ENCODE data around the gene RETSAT.

Gene RETSAT

DNA sequence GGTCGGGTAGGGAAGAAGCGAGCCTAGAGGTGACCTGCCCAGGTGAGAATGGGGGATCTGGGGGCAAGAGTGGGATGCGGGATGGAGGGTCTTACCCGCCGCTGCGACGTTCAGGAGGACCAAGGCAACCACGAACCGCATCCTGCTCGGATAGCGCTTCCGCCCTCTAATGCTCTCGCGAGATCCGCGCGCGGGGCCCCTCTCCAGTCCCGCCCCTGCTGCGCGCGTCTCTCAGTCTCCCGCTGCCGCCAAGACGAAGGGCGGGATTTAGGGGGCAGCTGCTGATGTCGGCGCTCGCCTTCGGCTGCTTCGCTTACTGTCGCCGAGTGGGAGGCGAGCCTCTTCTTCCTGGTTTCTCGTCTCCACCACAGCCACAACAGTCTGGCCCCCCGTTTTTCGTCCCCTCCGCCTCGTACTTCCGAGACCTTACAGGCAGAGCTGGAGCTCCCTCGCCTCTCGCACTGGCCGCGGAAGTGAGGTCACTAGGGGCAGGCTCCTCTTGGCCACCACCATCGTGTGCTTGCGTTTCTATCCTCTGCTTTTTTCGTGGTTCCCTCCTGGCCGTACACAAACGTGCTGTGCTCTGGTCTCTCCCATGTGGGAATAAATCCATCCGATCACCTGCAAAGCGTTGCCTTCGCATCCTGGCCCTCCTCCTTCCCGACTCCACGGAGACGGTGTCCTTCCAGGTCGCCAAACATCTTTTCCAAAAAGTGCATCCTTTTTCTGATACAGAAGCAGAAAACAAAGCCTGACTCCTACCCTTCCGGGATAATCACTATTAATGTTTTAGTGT is 26.3 kb downstream of the RETSAT start, which contains the start of gene TGOLN2:
Gene TGOLN2, minus strand, starts transcription at position 168 of the 796 bp plus-strand sequence. Its CDS starts 27 bp downstream, at position 141.
- H3K79me2 ChIP-seq (ENCODE audit: control insufficient read depth, insufficient read depth, low read length, poor library complexity): peaks cover 12% of the 10 kb centered on the region
- peak within 1 kb of the TSS; percentile 96 for H3K27ac ChIP-seq (ENCODE audit: low read depth, low read length)
- H2BK12ac ChIP-seq (ENCODE audit: low read length): no peak within 1 kb of the TSS
- WGBS (ENCODE audit: extremely low coverage, insufficient coverage, insufficient read length): no CpG with 5 or more reads among the region's 57 CpGs
- H3K9ac ChIP-seq (ENCODE audit: low read length): peak within 1 kb of the TSS; percentile 83
- no peaks in the 10 kb centered on the region for H3K9me3 ChIP-seq (ENCODE audit: insufficient read depth, low read depth, low read length)
- H3K14ac ChIP-seq (ENCODE audit: low read length): peak within 1 kb of the TSS; percentile 99
- DNase-seq: peak; percentile 93 to 96
- no peak within 1 kb of the TSS for H3K23ac ChIP-seq (ENCODE audit: low read length)
- peak within 1 kb of the TSS; percentile 86 for H3K4me3 ChIP-seq (ENCODE audit: low read depth, low read length)
- peak within 1 kb of the TSS; percentile 98 for H4K8ac ChIP-seq (ENCODE audit: low read depth, low read length)
- H2BK5ac ChIP-seq (ENCODE audit: low read depth, low read length, poor library complexity): peak within 1 kb of the TSS; percentile 93
- no peaks in the 10 kb centered on the region for H3K27me3 ChIP-seq (ENCODE audit: insufficient read depth, low read length)
- peak within 1 kb of the TSS; percentile 88 for H2BK120ac ChIP-seq (ENCODE audit: insufficient read depth, low read length, poor library complexity)
- H3K79me1 ChIP-seq (ENCODE audit: low read length): peaks cover 5% of the 10 kb centered on the region
- H3K4me2 ChIP-seq (ENCODE audit: low read length): peak within 1 kb of the TSS; percentile 70
- peaks cover 16 to 17% of the 10 kb centered on the region in 2 experiments for H3K36me3 ChIP-seq (ENCODE audit: control insufficient read depth in 1 of 2, insufficient read depth in 2 of 2, low read length in 2 of 2)
- peak within 1 kb of the TSS; percentile 21 for H2AK5ac ChIP-seq (ENCODE audit: low read length)
- H3K4me1 ChIP-seq (ENCODE audit: control insufficient read depth in 1 of 2, insufficient read depth in 2 of 2, low read length in 2 of 2): peaks cover 11 to 13% of the 10 kb centered on the region in 2 experiments
- H4K12ac ChIP-seq (ENCODE audit: low read depth, low read length): peak within 1 kb of the TSS; percentile 98
- H4K91ac ChIP-seq (ENCODE audit: low read depth, low read length): peak within 1 kb of the TSS; percentile 93
- H3K4ac ChIP-seq (ENCODE audit: low read depth, low read length): peak within 1 kb of the TSS; percentile 93
- peak within 1 kb of the TSS; percentile 97 for H3K18ac ChIP-seq (ENCODE audit: low read length)
- peak within 1 kb of the TSS; percentile 96 for H2AFZ ChIP-seq (ENCODE audit: insufficient read depth, low read length, poor library complexity)

DNA sequence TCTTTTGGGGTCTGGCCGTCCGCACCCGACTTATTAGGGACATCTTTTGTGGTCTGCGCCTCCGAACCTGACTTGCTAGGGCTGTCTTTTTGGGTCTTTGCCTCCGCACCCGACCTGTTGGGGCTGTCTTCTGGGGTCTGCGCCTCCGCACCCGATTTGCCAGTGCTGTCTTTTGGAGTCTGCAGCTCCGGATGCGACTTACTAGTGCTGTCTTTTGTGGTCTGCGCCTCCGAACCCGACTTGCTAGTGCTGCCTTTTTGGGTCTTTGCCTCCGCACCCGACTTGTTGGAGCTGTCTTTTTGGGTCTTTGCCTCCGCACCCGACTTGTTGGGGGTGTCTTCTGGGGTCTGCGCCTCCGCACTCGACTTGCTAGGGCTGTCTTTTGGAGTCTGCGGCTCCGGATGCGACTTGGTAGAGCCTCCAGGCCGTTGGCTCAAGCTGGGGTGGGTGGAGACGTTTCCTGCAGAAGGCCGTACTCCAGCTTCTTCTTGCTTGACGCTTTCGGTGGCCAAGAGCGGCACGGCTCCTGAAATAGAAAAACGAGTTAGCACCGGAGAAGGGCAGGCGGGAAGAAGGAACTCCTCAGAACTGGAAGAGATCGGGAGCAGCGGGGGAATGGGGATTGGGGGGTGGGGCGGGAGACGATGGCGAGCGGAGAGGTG is 27.0 kb downstream of the RETSAT start:
- WGBS (ENCODE audit: extremely low coverage, insufficient coverage, insufficient read length): no CpG with 5 or more reads among the region's 41 CpGs
- peak overlapping the region; percentile 86 for H3K4me3 ChIP-seq (ENCODE audit: low read depth, low read length)
- H4K91ac ChIP-seq (ENCODE audit: low read depth, low read length): peak overlapping the region; percentile 10
- no peak overlapping the region for H3K27ac ChIP-seq (ENCODE audit: low read depth, low read length)
- H3K27me3 ChIP-seq (ENCODE audit: insufficient read depth, low read length): no peaks in the 10 kb centered on the region
- no peak overlapping the region for H2BK120ac ChIP-seq (ENCODE audit: insufficient read depth, low read length, poor library complexity)
- peak overlapping the region; percentile 65 for H4K12ac ChIP-seq (ENCODE audit: low read depth, low read length)
- H3K36me3 ChIP-seq (ENCODE audit: control insufficient read depth in 1 of 2, insufficient read depth in 2 of 2, low read length in 2 of 2): peaks cover 20% of the 10 kb centered on the region in 2 experiments
- peak overlapping the region; percentile 80 for H3K9ac ChIP-seq (ENCODE audit: low read length)
- H3K14ac ChIP-seq (ENCODE audit: low read length): peak overlapping the region; percentile 29
- peak in 1 of 2 donors; percentile 33 for DNase-seq
- H2AK5ac ChIP-seq (ENCODE audit: low read length): peak overlapping the region; percentile 21
- peak overlapping the region; percentile 62 for H3K4ac ChIP-seq (ENCODE audit: low read depth, low read length)
- no peak overlapping the region for H3K18ac ChIP-seq (ENCODE audit: low read length)
- H2BK12ac ChIP-seq (ENCODE audit: low read length): no peak overlapping the region
- peaks cover 11 to 13% of the 10 kb centered on the region in 2 experiments for H3K4me1 ChIP-seq (ENCODE audit: control insufficient read depth in 1 of 2, insufficient read depth in 2 of 2, low read length in 2 of 2)
- H3K23ac ChIP-seq (ENCODE audit: low read length): no peak overlapping the region
- H3K9me3 ChIP-seq (ENCODE audit: insufficient read depth, low read depth, low read length): no peaks in the 10 kb centered on the region
- H3K79me1 ChIP-seq (ENCODE audit: low read length): peaks cover 5% of the 10 kb centered on the region
- H2BK5ac ChIP-seq (ENCODE audit: low read depth, low read length, poor library complexity): no peak overlapping the region
- H3K79me2 ChIP-seq (ENCODE audit: control insufficient read depth, insufficient read depth, low read length, poor library complexity): peaks cover 12% of the 10 kb centered on the region
- peak overlapping the region; percentile 84 for H4K8ac ChIP-seq (ENCODE audit: low read depth, low read length)
- H2AFZ ChIP-seq (ENCODE audit: insufficient read depth, low read length, poor library complexity): peak overlapping the region; percentile 58
- peak overlapping the region; percentile 70 for H3K4me2 ChIP-seq (ENCODE audit: low read length)

DNA sequence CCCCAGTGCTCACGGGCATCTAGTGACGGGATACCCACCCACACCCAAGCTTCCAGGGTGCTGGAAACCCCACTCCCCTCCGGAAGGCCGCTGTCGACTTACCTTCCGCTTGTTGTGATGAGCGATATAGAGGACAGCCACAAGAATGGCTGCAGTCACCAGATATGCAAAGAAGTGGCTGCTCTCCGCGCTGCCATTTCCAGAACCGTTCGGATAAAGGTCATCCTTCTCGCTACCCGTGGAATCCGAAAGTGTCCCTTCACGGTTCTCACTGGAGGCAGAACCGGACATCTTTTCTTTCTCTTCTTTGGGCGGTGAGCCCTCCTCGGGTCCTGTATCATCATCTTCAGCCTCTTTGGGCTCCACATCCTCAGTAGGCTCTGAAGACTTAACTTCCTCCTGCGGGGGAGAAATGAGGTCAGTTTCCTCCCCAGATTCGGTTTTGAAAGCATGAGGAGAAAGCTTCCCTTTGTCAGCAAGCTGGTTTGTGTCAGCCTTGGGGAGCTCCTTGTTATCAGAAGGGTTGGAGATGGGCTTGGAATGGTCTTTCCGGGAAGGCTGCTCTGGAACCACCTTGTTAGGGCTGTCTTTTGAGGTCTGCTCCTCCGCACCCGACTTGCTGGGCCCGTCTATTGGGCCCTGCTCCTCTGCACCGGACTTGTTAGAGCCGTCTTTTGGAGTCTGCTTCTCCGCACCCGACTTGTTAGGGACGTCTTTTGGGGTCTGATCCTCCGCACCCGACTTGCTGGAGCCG is 27.7 kb downstream of the RETSAT start:
- no peak overlapping the region for H3K14ac ChIP-seq (ENCODE audit: low read length)
- peak in 1 of 2 donors; percentile 38 for DNase-seq
- peaks cover 11 to 13% of the 10 kb centered on the region in 2 experiments for H3K4me1 ChIP-seq (ENCODE audit: control insufficient read depth in 1 of 2, insufficient read depth in 2 of 2, low read length in 2 of 2)
- H3K23ac ChIP-seq (ENCODE audit: low read length): no peak overlapping the region
- H4K8ac ChIP-seq (ENCODE audit: low read depth, low read length): no peak overlapping the region
- H2BK12ac ChIP-seq (ENCODE audit: low read length): no peak overlapping the region
- no peak overlapping the region for H2AFZ ChIP-seq (ENCODE audit: insufficient read depth, low read length, poor library complexity)
- peaks cover 5% of the 10 kb centered on the region for H3K79me1 ChIP-seq (ENCODE audit: low read length)
- no peak overlapping the region for H2BK5ac ChIP-seq (ENCODE audit: low read depth, low read length, poor library complexity)
- peaks cover 12% of the 10 kb centered on the region for H3K79me2 ChIP-seq (ENCODE audit: control insufficient read depth, insufficient read depth, low read length, poor library complexity)
- no peak overlapping the region for H4K12ac ChIP-seq (ENCODE audit: low read depth, low read length)
- peak overlapping the region; percentile 70 for H3K4me2 ChIP-seq (ENCODE audit: low read length)
- H3K18ac ChIP-seq (ENCODE audit: low read length): no peak overlapping the region
- no peaks in the 10 kb centered on the region for H3K9me3 ChIP-seq (ENCODE audit: insufficient read depth, low read depth, low read length)
- H2AK5ac ChIP-seq (ENCODE audit: low read length): no peak overlapping the region
- H2BK120ac ChIP-seq (ENCODE audit: insufficient read depth, low read length, poor library complexity): no peak overlapping the region
- H3K9ac ChIP-seq (ENCODE audit: low read length): no peak overlapping the region
- peaks cover 23% of the 10 kb centered on the region in 2 experiments for H3K36me3 ChIP-seq (ENCODE audit: control insufficient read depth in 1 of 2, insufficient read depth in 2 of 2, low read length in 2 of 2)
- H4K91ac ChIP-seq (ENCODE audit: low read depth, low read length): no peak overlapping the region
- H3K27me3 ChIP-seq (ENCODE audit: insufficient read depth, low read length): no peaks in the 10 kb centered on the region
- H3K4me3 ChIP-seq (ENCODE audit: low read depth, low read length): peak overlapping the region; percentile 11
- no peak overlapping the region for H3K27ac ChIP-seq (ENCODE audit: low read depth, low read length)
- H3K4ac ChIP-seq (ENCODE audit: low read depth, low read length): peak overlapping the region; percentile 62
- WGBS (ENCODE audit: extremely low coverage, insufficient coverage, insufficient read length): no CpG with 5 or more reads among the region's 32 CpGs

DNA sequence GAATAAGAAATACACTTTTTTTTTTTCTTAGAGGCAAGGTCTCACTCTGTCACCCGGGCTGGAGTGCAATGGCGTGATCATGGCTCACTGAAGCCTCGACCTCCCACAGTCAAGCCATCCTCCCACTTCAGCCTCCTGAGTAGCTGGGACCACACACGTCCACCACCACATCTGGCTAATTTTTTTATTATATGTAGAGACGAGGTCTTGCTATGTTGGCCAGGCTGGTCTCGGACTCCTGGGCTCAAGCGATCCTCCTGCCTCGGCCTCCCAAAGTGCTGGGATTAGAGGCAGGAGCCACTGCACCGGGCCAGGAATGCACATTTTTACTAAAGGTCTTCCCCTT is 28.9 kb downstream of the RETSAT start:
- Histone ChIP-seq H3K79me1 (ENCODE audit: low read length) (peaks cover 5% of the 10 kb centered on the region), H3K18ac (ENCODE audit: low read length) (no peak overlapping the region), H3K4me1 (ENCODE audit: control insufficient read depth in 1 of 2, insufficient read depth in 2 of 2, low read length in 2 of 2) (peaks cover 11 to 13% of the 10 kb centered on the region in 2 experiments), H3K4me3 (ENCODE audit: low read depth, low read length) (no peak overlapping the region), H2AK5ac (ENCODE audit: low read length) (no peak overlapping the region), H3K79me2 (ENCODE audit: control insufficient read depth, insufficient read depth, low read length, poor library complexity) (peaks cover 12% of the 10 kb centered on the region), H4K8ac (ENCODE audit: low read depth, low read length) (no peak overlapping the region), H2BK12ac (ENCODE audit: low read length) (no peak overlapping the region), H3K9me3 (ENCODE audit: insufficient read depth, low read depth, low read length) (no peaks in the 10 kb centered on the region), H3K27ac (ENCODE audit: low read depth, low read length) (no peak overlapping the region), H3K9ac (ENCODE audit: low read length) (no peak overlapping the region), H3K36me3 (ENCODE audit: control insufficient read depth in 1 of 2, insufficient read depth in 2 of 2, low read length in 2 of 2) (peaks cover 23 to 29% of the 10 kb centered on the region in 2 experiments), H3K27me3 (ENCODE audit: insufficient read depth, low read length) (no peaks in the 10 kb centered on the region), H2BK5ac (ENCODE audit: low read depth, low read length, poor library complexity) (no peak overlapping the region), H3K14ac (ENCODE audit: low read length) (no peak overlapping the region), H2BK120ac (ENCODE audit: insufficient read depth, low read length, poor library complexity) (no peak overlapping the region), H3K23ac (ENCODE audit: low read length) (no peak overlapping the region), H3K4me2 (ENCODE audit: low read length) (peak overlapping the region; percentile 70), H4K12ac (ENCODE audit: low read depth, low read length) (no peak overlapping the region), H3K4ac (ENCODE audit: low read depth, low read length) (no peak overlapping the region), H4K91ac (ENCODE audit: low read depth, low read length) (no peak overlapping the region), H2AFZ (ENCODE audit: insufficient read depth, low read length, poor library complexity) (no peak overlapping the region)
- DNase-seq: no peak
- no CpG with 5 or more reads among the region's 9 CpGs for WGBS (ENCODE audit: extremely low coverage, insufficient coverage, insufficient read length)
